ENCODE data around the gene SLC22A17. TPM values are rescaled to one million over a fixed set of nuclear protein-coding genes. Genes with fewer than 3 reads are reported as not detected.
A peak's percentile ranks its signal among the peaks of the same experiment; 100 is the strongest.

Gene SLC22A17
- total and polyA plus RNA-seq, 2 of the 13 experiments (the other 11 are each of a cell fraction or from before 2014, with no cell fraction given) = 0.95 to 1.1 TPM

DNA sequence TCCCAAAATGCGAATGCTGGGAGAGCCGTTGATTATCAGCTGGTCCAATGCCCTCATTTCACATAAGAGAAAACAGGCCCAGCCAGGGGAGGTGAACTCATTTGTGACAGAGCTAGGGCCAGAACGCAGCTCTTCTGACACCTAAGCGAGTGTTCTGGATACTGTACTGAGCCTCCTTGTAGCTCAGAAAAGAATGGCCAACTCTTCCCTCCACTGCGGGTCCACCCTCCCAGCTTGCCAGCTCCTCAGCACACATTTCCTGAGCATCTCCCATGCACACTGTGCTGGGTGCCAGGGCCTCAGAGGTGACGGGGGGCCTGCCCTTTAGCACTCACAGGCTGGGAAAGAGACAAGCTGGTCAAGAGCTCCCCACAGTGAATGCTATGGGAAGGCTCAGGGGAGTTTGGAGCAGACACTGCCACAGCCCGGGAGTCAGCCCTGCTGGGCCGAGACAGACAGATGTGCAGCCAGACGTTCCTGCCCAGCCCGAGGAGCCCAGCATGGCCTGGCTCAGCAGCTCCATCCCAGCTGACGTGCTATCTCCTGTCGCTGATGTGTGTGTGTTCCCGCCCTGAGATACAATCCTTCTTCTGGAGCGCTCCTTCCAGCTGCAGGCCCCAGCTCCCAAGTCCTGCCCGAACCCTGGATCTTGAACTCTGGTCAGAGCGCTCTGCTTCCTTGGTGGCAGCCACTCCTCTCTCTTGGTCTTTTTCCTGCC lies 27.7 kb upstream of the SLC22A17 start (continued):
- TF ChIP-seq, protein P1, sequence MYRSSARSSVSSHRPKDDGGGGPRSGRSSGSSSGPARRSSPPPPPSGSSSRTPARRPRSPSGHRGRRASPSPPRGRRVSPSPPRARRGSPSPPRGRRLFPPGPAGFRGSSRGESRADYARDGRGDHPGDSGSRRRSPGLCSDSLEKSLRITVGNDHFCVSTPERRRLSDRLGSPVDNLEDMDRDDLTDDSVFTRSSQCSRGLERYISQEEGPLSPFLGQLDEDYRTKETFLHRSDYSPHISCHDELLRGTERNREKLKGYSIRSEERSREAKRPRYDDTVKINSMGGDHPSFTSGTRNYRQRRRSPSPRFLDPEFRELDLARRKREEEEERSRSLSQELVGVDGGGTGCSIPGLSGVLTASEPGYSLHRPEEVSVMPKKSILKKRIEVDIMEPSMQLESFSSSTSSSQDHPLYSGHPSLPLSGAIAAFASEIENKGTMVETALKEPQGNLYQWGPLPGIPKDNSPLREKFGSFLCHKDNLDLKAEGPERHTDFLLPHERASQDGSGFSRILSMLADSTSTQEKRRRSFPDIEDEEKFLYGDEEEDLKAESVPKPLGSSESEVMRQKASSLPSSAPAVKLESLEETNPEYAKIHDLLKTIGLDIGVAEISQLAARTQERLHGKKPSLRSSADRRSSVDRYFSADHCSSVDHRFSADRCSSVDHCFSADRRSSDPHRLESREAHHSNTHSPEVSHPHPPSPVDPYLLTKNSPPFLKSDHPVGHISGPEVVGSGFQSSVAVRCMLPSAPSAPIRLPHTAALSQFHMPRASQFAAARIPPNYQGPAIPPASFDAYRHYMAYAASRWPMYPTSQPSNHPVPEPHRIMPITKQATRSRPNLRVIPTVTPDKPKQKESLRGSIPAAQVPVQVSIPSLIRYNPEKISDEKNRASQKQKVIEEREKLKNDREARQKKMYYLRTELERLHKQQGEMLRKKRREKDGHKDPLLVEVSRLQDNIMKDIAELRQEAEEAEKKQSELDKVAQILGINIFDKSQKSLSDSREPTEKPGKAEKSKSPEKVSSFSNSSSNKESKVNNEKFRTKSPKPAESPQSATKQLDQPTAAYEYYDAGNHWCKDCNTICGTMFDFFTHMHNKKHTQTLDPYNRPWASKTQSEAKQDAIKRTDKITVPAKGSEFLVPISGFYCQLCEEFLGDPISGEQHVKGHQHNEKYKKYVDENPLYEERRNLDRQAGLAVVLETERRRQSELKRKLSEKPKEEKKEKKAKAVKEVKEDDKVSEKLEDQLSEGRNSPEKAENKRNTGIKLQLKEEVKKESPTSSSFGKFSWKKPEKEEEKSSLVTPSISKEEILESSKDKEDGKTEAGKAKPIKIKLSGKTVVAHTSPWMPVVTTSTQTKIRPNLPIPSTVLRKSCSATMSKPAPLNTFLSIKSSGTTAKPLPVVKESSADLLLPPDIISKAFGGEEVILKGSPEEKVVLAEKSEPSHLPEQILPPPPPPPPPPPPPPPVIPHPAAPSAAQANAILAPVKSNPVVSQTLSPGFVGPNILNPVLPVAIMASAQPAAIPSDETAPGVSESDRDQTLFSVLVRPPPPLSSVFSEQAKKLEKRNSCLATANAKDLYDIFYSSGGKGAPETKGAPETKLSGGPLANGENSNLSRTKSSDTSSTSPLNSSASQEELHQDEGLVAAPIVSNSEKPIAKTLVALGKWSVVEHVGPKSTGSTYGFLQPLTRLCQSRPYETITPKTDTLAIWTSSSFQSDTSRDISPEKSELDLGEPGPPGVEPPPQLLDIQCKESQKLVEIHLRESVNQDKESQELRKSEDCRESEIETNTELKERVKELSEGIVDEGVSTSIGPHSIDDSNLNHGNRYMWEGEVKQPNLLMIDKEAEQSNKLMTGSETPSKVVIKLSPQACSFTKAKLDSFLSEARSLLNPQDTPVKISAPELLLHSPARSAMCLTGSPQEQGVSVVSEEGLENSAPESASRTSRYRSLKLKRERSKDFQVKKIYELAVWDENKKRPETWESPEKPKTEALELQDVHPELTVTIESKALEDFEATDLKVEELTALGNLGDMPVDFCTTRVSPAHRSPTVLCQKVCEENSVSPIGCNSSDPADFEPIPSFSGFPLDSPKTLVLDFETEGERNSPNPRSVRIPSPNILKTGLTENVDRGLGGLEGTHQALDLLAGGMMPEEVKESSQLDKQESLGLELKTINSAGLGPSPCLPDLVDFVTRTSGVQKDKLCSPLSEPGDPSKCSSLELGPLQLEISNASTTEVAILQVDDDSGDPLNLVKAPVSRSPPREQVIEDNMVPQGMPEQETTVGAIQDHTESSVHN (CRISPR knock-in tag; IDR thresholded peaks at IDR 0.05) = 0 out of 2 replicates have a peak, but pooled peaks have one; percentile 15
- TF ChIP-seq ARNT2 (CRISPR knock-in tag; IDR thresholded peaks at IDR 0.05; ENCODE audit: low read depth) (peak; percentile 11; the same call in 1 of the 2 replicates), NFE2L1 (CRISPR knock-in tag; IDR thresholded peaks at IDR 0.05; ENCODE audit: borderline replicate concordance) (peak; percentile 7; the same call in 1 of the 2 replicates), NRL (CRISPR knock-in tag; IDR thresholded peaks at IDR 0.05; ENCODE audit: borderline replicate concordance) (0 out of 2 replicates have a peak, but pooled peaks have one; percentile 22), ZNF7 (CRISPR knock-in tag; IDR thresholded peaks at IDR 0.05) (no peak), ZNF501 (CRISPR knock-in tag; IDR thresholded peaks at IDR 0.05) (0 out of 2 replicates have a peak, but pooled peaks have one; percentile 8)
- TF ChIP-seq, protein P2, sequence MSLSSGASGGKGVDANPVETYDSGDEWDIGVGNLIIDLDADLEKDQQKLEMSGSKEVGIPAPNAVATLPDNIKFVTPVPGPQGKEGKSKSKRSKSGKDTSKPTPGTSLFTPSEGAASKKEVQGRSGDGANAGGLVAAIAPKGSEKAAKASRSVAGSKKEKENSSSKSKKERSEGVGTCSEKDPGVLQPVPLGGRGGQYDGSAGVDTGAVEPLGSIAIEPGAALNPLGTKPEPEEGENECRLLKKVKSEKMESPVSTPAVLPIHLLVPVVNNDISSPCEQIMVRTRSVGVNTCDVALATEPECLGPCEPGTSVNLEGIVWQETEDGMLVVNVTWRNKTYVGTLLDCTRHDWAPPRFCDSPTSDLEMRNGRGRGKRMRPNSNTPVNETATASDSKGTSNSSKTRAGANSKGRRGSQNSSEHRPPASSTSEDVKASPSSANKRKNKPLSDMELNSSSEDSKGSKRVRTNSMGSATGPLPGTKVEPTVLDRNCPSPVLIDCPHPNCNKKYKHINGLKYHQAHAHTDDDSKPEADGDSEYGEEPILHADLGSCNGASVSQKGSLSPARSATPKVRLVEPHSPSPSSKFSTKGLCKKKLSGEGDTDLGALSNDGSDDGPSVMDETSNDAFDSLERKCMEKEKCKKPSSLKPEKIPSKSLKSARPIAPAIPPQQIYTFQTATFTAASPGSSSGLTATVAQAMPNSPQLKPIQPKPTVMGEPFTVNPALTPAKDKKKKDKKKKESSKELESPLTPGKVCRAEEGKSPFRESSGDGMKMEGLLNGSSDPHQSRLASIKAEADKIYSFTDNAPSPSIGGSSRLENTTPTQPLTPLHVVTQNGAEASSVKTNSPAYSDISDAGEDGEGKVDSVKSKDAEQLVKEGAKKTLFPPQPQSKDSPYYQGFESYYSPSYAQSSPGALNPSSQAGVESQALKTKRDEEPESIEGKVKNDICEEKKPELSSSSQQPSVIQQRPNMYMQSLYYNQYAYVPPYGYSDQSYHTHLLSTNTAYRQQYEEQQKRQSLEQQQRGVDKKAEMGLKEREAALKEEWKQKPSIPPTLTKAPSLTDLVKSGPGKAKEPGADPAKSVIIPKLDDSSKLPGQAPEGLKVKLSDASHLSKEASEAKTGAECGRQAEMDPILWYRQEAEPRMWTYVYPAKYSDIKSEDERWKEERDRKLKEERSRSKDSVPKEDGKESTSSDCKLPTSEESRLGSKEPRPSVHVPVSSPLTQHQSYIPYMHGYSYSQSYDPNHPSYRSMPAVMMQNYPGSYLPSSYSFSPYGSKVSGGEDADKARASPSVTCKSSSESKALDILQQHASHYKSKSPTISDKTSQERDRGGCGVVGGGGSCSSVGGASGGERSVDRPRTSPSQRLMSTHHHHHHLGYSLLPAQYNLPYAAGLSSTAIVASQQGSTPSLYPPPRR (CRISPR knock-in tag; IDR thresholded peaks at IDR 0.05; ENCODE audit: borderline replicate concordance) = peak; percentile 3; the same call in 1 of the 2 replicates
- TF ChIP-seq, protein P3, sequence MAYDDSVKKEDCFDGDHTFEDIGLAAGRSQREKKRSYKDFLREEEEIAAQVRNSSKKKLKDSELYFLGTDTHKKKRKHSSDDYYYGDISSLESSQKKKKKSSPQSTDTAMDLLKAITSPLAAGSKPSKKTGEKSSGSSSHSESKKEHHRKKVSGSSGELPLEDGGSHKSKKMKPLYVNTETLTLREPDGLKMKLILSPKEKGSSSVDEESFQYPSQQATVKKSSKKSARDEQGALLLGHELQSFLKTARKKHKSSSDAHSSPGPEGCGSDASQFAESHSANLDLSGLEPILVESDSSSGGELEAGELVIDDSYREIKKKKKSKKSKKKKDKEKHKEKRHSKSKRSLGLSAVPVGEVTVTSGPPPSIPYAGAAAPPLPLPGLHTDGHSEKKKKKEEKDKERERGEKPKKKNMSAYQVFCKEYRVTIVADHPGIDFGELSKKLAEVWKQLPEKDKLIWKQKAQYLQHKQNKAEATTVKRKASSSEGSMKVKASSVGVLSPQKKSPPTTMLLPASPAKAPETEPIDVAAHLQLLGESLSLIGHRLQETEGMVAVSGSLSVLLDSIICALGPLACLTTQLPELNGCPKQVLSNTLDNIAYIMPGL (CRISPR knock-in tag; IDR thresholded peaks at IDR 0.05; ENCODE audit: borderline replicate concordance in 1 of 2, low read depth in 1 of 2) = no peak
- TF ChIP-seq, protein P4, sequence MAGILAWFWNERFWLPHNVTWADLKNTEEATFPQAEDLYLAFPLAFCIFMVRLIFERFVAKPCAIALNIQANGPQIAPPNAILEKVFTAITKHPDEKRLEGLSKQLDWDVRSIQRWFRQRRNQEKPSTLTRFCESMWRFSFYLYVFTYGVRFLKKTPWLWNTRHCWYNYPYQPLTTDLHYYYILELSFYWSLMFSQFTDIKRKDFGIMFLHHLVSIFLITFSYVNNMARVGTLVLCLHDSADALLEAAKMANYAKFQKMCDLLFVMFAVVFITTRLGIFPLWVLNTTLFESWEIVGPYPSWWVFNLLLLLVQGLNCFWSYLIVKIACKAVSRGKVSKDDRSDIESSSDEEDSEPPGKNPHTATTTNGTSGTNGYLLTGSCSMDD (CRISPR knock-in tag; IDR thresholded peaks at IDR 0.05) = 0 out of 2 replicates have a peak, but pooled peaks have one; percentile 29
